Measurements from ENCODE around the gene TLCD3A.
"Not testable (repeated sequence)": the region's sequence is repeated elsewhere in the genome, so short reads cannot be mapped to it uniquely, and the experiment has no call there.

Gene TLCD3A

GRCh38 chr17:749359-749758, 17.0 kb downstream of the TLCD3A start:
- not testable (repeated sequence) for H3K27ac ChIP-seq (ENCODE audit: low read length); H3K27me3 ChIP-seq (ENCODE audit: control insufficient read depth in 1 of 2, insufficient read depth in 2 of 2, low read length in 2 of 2); H3K9me3 ChIP-seq (ENCODE audit: control insufficient read depth in 2 of 2, low read length in 2 of 2); H3K4me3 ChIP-seq (ENCODE audit: low read length in 2 of 2); H3K9ac ChIP-seq (ENCODE audit: low read length in 2 of 2)
- Histone ChIP-seq H3K4me1 (ENCODE audit: control insufficient read depth, insufficient read depth, low read length) (peaks cover 20% of the 10 kb centered on the region), H3K36me3 (ENCODE audit: control insufficient read depth in 2 of 2, insufficient read depth in 2 of 2, low read length in 2 of 2) (peaks cover 30 to 32% of the 10 kb centered on the region in 2 donors)

GRCh38 chr17:750431-751037, 18.1 kb downstream of the TLCD3A start:
- H3K9me3 ChIP-seq (ENCODE audit: control insufficient read depth in 2 of 2, low read length in 2 of 2): no peaks in the 10 kb centered on the region
- H3K4me1 ChIP-seq (ENCODE audit: control insufficient read depth, insufficient read depth, low read length): peaks cover 20% of the 10 kb centered on the region
- H3K4me3 ChIP-seq (ENCODE audit: low read length in 2 of 2): peak overlapping the region; percentile 72 to 80
- peak overlapping the region; percentile 62 to 75 for H3K9ac ChIP-seq (ENCODE audit: low read length in 2 of 2)
- H3K36me3 ChIP-seq (ENCODE audit: control insufficient read depth in 2 of 2, insufficient read depth in 2 of 2, low read length in 2 of 2): peaks cover 20 to 22% of the 10 kb centered on the region in 2 donors
- H3K27ac ChIP-seq (ENCODE audit: low read length): no peak overlapping the region
- H3K27me3 ChIP-seq (ENCODE audit: control insufficient read depth in 1 of 2, insufficient read depth in 2 of 2, low read length in 2 of 2): no peaks in the 10 kb centered on the region

GRCh38 chr17:751269-752001, 19.0 kb downstream of the TLCD3A start:
- H3K9ac ChIP-seq (ENCODE audit: low read length in 2 of 2): peak overlapping the region; percentile 62 to 75
- no peaks in the 10 kb centered on the region for H3K27me3 ChIP-seq (ENCODE audit: control insufficient read depth in 1 of 2, insufficient read depth in 2 of 2, low read length in 2 of 2)
- peak overlapping the region; percentile 72 to 80 for H3K4me3 ChIP-seq (ENCODE audit: low read length in 2 of 2)
- H3K36me3 ChIP-seq (ENCODE audit: control insufficient read depth in 2 of 2, insufficient read depth in 2 of 2, low read length in 2 of 2): peaks cover 12 to 14% of the 10 kb centered on the region in 2 donors
- H3K9me3 ChIP-seq (ENCODE audit: control insufficient read depth in 2 of 2, low read length in 2 of 2): no peaks in the 10 kb centered on the region
- peaks cover 20% of the 10 kb centered on the region for H3K4me1 ChIP-seq (ENCODE audit: control insufficient read depth, insufficient read depth, low read length)
- no peak overlapping the region for H3K27ac ChIP-seq (ENCODE audit: low read length)

GRCh38 chr17:752002-752619, 19.7 kb downstream of the TLCD3A start, which contains the start of gene GEMIN4:
Gene GEMIN4, minus strand, starts transcription at chr17:752264. Its CDS starts 122 bp downstream, at chr17:752142.
- Histone ChIP-seq H3K27ac (ENCODE audit: low read length) (peak within 1 kb of the TSS; percentile 73), H3K27me3 (ENCODE audit: control insufficient read depth in 1 of 2, insufficient read depth in 2 of 2, low read length in 2 of 2) (no peaks in the 10 kb centered on the region), H3K36me3 (ENCODE audit: control insufficient read depth in 2 of 2, insufficient read depth in 2 of 2, low read length in 2 of 2) (peaks cover 5 to 9% of the 10 kb centered on the region in 2 donors), H3K9me3 (ENCODE audit: control insufficient read depth in 2 of 2, low read length in 2 of 2) (no peaks in the 10 kb centered on the region), H3K9ac (ENCODE audit: low read length in 2 of 2) (peak within 1 kb of the TSS; percentile 71 to 75), H3K4me3 (ENCODE audit: low read length in 2 of 2) (peak within 1 kb of the TSS; percentile 72 to 80), H3K4me1 (ENCODE audit: control insufficient read depth, insufficient read depth, low read length) (peaks cover 20% of the 10 kb centered on the region)

GRCh38 chr17:752620-753219, 20.3 kb downstream of the TLCD3A start:
- Histone ChIP-seq H3K4me3 (ENCODE audit: low read length in 2 of 2) (peak overlapping the region; percentile 72 to 80), H3K4me1 (ENCODE audit: control insufficient read depth, insufficient read depth, low read length) (peaks cover 20% of the 10 kb centered on the region), H3K27ac (ENCODE audit: low read length) (peak overlapping the region; percentile 73), H3K9ac (ENCODE audit: low read length in 2 of 2) (peak overlapping the region; percentile 71 to 75), H3K36me3 (ENCODE audit: control insufficient read depth in 2 of 2, insufficient read depth in 2 of 2, low read length in 2 of 2) (peaks cover 0 to 2% of the 10 kb centered on the region in 2 donors), H3K27me3 (ENCODE audit: control insufficient read depth in 1 of 2, insufficient read depth in 2 of 2, low read length in 2 of 2) (no peaks in the 10 kb centered on the region), H3K9me3 (ENCODE audit: control insufficient read depth in 2 of 2, low read length in 2 of 2) (no peaks in the 10 kb centered on the region)

GRCh38 chr17:753418-753817, 21.0 kb downstream of the TLCD3A start:
- Histone ChIP-seq H3K27ac (ENCODE audit: low read length) (peak overlapping the region; percentile 24), H3K9ac (ENCODE audit: low read length in 2 of 2) (no peak overlapping the region), H3K27me3 (ENCODE audit: control insufficient read depth in 1 of 2, insufficient read depth in 2 of 2, low read length in 2 of 2) (no peaks in the 10 kb centered on the region), H3K36me3 (ENCODE audit: control insufficient read depth in 2 of 2, insufficient read depth in 2 of 2, low read length in 2 of 2) (peaks cover 0 to 4% of the 10 kb centered on the region in 2 donors), H3K4me3 (ENCODE audit: low read length in 2 of 2) (no peak overlapping the region), H3K4me1 (ENCODE audit: control insufficient read depth, insufficient read depth, low read length) (peaks cover 20% of the 10 kb centered on the region), H3K9me3 (ENCODE audit: control insufficient read depth in 2 of 2, low read length in 2 of 2) (no peaks in the 10 kb centered on the region)

- not testable (repeated sequence) for H3K9me3 ChIP-seq (ENCODE audit: control insufficient read depth in 2 of 2, low read length in 2 of 2); H3K27me3 ChIP-seq (ENCODE audit: control insufficient read depth in 1 of 2, insufficient read depth in 2 of 2, low read length in 2 of 2); H3K9ac ChIP-seq (ENCODE audit: low read length in 2 of 2); H3K4me3 ChIP-seq (ENCODE audit: low read length in 2 of 2)
- H3K36me3 ChIP-seq (ENCODE audit: control insufficient read depth in 2 of 2, insufficient read depth in 2 of 2, low read length in 2 of 2): peaks cover 5 to 12% of the 10 kb centered on the region in 2 donors
- peak overlapping the region; percentile 53 for H3K27ac ChIP-seq (ENCODE audit: low read length)
- peaks cover 19% of the 10 kb centered on the region for H3K4me1 ChIP-seq (ENCODE audit: control insufficient read depth, insufficient read depth, low read length)
Observed at GRCh38 chr17:755319-755961, 23.0 kb downstream of the TLCD3A start.

GRCh38 chr17:756010-756567, 23.7 kb downstream of the TLCD3A start:
- not testable (repeated sequence) for H3K9ac ChIP-seq (ENCODE audit: low read length in 2 of 2); H3K27me3 ChIP-seq (ENCODE audit: control insufficient read depth in 1 of 2, insufficient read depth in 2 of 2, low read length in 2 of 2); H3K9me3 ChIP-seq (ENCODE audit: control insufficient read depth in 2 of 2, low read length in 2 of 2); H3K4me3 ChIP-seq (ENCODE audit: low read length in 2 of 2)
- peak overlapping the region; percentile 53 for H3K27ac ChIP-seq (ENCODE audit: low read length)
- peaks cover 12% of the 10 kb centered on the region for H3K4me1 ChIP-seq (ENCODE audit: control insufficient read depth, insufficient read depth, low read length)
- H3K36me3 ChIP-seq (ENCODE audit: control insufficient read depth in 2 of 2, insufficient read depth in 2 of 2, low read length in 2 of 2): peaks cover 6 to 16% of the 10 kb centered on the region in 2 donors

- H3K27me3 ChIP-seq (ENCODE audit: control insufficient read depth in 1 of 2, insufficient read depth in 2 of 2, low read length in 2 of 2): no peaks in the 10 kb centered on the region
Observed at GRCh38 chr17:759964-760363, 27.6 kb downstream of the TLCD3A start.

GRCh38 chr17:760371-760770, 28.0 kb downstream of the TLCD3A start:
- H3K27me3 ChIP-seq (ENCODE audit: control insufficient read depth in 1 of 2, insufficient read depth in 2 of 2, low read length in 2 of 2): no peaks in the 10 kb centered on the region
- H3K4me3 ChIP-seq (ENCODE audit: low read length in 2 of 2): no peak overlapping the region
- no peak overlapping the region for H3K9ac ChIP-seq (ENCODE audit: low read length in 2 of 2)
- no peak overlapping the region for H3K27ac ChIP-seq (ENCODE audit: low read length)
- no peaks in the 10 kb centered on the region for H3K9me3 ChIP-seq (ENCODE audit: control insufficient read depth in 2 of 2, low read length in 2 of 2)
- H3K36me3 ChIP-seq (ENCODE audit: control insufficient read depth in 2 of 2, insufficient read depth in 2 of 2, low read length in 2 of 2): peaks cover 11 to 27% of the 10 kb centered on the region in 2 donors
- H3K4me1 ChIP-seq (ENCODE audit: control insufficient read depth, insufficient read depth, low read length): no peaks in the 10 kb centered on the region

More at GRCh38 chr17:759964-760363, 27.6 kb downstream of the TLCD3A start:
- Histone ChIP-seq H3K27ac (ENCODE audit: low read length) (no peak overlapping the region), H3K4me3 (ENCODE audit: low read length in 2 of 2) (no peak overlapping the region), H3K36me3 (ENCODE audit: control insufficient read depth in 2 of 2, insufficient read depth in 2 of 2, low read length in 2 of 2) (peaks cover 7 to 24% of the 10 kb centered on the region in 2 donors), H3K4me1 (ENCODE audit: control insufficient read depth, insufficient read depth, low read length) (no peaks in the 10 kb centered on the region), H3K9ac (ENCODE audit: low read length in 2 of 2) (no peak overlapping the region), H3K9me3 (ENCODE audit: control insufficient read depth in 2 of 2, low read length in 2 of 2) (no peaks in the 10 kb centered on the region)

All from stomach smooth muscle (tissue), 2 donors.